ENCODE results near the gene ESYT1.

DNA sequence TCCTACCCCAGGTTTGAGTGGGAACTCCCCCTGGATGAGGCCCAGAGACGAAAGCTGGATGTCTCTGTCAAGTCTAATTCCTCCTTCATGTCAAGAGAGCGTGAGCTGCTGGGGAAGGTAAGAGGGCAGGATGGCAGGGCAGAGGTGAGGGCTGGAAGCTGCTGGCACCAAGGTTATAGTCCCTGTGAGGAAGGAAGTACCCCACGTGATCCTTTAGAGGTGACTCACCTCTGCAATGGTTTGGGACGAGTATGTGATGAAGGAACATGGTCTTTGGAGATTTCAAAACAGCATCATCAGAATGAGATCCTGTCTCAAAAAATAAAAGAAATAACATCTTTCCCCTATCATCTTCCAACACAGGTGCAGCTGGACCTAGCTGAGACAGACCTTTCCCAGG lies 15.2 kb downstream of the ESYT1 start:
- TF ChIP-seq, protein P1, sequence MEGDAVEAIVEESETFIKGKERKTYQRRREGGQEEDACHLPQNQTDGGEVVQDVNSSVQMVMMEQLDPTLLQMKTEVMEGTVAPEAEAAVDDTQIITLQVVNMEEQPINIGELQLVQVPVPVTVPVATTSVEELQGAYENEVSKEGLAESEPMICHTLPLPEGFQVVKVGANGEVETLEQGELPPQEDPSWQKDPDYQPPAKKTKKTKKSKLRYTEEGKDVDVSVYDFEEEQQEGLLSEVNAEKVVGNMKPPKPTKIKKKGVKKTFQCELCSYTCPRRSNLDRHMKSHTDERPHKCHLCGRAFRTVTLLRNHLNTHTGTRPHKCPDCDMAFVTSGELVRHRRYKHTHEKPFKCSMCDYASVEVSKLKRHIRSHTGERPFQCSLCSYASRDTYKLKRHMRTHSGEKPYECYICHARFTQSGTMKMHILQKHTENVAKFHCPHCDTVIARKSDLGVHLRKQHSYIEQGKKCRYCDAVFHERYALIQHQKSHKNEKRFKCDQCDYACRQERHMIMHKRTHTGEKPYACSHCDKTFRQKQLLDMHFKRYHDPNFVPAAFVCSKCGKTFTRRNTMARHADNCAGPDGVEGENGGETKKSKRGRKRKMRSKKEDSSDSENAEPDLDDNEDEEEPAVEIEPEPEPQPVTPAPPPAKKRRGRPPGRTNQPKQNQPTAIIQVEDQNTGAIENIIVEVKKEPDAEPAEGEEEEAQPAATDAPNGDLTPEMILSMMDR (IDR thresholded peaks at IDR 0.05): no peak
- TF ChIP-seq EP300 (IDR thresholded peaks at IDR 0.05): no peak
